ENCODE measurements around the gene ITPRIPL2. TPM values are rescaled to one million over a fixed set of nuclear protein-coding genes. Genes with fewer than 3 reads are reported as not detected.

Gene ITPRIPL2
- total RNA-seq, 1 donor from 2014 or later = 21.8 TPM

DNA sequence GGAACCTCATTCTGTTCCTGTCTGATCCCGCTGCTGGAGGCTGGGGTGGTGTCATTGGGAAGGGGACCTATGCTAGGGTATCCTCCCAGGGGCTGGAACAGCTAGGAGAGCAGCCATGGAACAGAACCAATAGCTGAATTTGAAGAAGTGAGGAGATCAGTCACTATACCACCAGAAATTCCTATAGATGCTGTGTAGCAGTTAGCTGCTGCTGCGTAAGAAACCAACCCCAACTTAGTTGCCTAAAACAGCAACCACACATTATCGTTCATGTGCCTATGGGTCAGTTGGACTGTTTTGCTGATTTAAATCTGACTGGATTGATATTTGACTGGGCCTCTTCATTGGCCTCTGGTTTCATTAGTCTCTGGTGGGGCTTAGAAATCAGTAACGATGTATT is 33.9 kb downstream of the ITPRIPL2 start:
- Mint-ChIP-seq H3K4me1 (peaks cover 8% of the 10 kb centered on the region), H3K27ac (ENCODE audit: unreplicated experiment) (no peak overlapping the region), H3K36me3 (ENCODE audit: low read depth) (no peaks in the 10 kb centered on the region), H3K27me3 (ENCODE audit: low read depth) (peaks cover 10% of the 10 kb centered on the region), H3K4me3 (no peak overlapping the region), H3K9me3 (peaks cover 4% of the 10 kb centered on the region)
- DNase-seq (ENCODE audit: low read depth, low spot score) = no peak
- TF ChIP-seq, protein P1, sequence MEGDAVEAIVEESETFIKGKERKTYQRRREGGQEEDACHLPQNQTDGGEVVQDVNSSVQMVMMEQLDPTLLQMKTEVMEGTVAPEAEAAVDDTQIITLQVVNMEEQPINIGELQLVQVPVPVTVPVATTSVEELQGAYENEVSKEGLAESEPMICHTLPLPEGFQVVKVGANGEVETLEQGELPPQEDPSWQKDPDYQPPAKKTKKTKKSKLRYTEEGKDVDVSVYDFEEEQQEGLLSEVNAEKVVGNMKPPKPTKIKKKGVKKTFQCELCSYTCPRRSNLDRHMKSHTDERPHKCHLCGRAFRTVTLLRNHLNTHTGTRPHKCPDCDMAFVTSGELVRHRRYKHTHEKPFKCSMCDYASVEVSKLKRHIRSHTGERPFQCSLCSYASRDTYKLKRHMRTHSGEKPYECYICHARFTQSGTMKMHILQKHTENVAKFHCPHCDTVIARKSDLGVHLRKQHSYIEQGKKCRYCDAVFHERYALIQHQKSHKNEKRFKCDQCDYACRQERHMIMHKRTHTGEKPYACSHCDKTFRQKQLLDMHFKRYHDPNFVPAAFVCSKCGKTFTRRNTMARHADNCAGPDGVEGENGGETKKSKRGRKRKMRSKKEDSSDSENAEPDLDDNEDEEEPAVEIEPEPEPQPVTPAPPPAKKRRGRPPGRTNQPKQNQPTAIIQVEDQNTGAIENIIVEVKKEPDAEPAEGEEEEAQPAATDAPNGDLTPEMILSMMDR (conservative IDR thresholded peaks at IDR 0.05) = no peak

DNA sequence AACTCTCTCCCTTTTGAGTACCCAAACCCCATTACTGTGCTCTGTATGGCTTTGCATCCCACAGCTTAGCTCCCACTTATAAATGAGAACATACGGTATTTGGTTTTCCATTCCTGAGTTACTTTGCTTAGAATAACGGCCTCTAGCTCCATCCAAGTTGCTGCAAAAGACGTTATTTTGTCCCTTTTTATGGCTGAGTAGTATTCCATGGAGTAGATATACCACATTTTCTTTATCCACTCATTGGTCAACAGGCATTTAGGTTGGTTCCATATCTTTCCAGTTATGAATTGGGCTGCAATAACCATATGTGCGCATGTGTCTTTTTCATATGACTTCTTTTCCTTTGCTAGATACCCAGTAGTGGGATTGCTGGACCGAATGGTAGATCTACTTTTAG is 34.4 kb downstream of the ITPRIPL2 start:
- no peak overlapping the region for H3K4me3 Mint-ChIP-seq
- H3K9me3 Mint-ChIP-seq = peaks cover 4% of the 10 kb centered on the region
- H3K27me3 Mint-ChIP-seq (ENCODE audit: low read depth) = peaks cover 12% of the 10 kb centered on the region
- H3K36me3 Mint-ChIP-seq (ENCODE audit: low read depth) = no peaks in the 10 kb centered on the region
- H3K27ac Mint-ChIP-seq (ENCODE audit: unreplicated experiment) = no peak overlapping the region
- TF ChIP-seq, protein P1 (conservative IDR thresholded peaks at IDR 0.05) = no peak
- DNase-seq (ENCODE audit: low read depth, low spot score) = no peak
- H3K4me1 Mint-ChIP-seq = peaks cover 5% of the 10 kb centered on the region

DNA sequence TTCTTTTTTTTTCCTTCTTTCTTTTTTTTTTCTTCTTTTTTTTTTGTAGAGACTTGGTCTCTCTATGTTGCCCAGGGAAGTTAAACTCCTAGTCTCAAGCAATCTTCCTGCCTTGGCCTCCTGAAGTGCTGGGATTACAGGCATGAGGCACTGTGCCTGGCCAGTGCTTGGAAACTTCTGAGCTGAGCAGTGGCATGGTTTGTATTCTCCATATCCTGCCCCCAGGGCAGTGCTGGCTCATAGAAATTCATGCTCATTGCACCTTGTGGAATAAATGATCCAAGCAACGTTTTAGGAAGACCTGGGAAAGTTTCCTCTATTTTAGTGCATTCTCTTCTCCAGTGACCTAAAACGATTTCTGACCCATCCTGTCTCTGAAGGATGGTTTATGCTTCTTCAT is 37.5 kb downstream of the ITPRIPL2 start:
- Mint-ChIP-seq H3K4me1 (no peaks in the 10 kb centered on the region), H3K27me3 (ENCODE audit: low read depth) (peaks cover 20% of the 10 kb centered on the region)
- no peak for DNase-seq (ENCODE audit: low read depth, low spot score)

DNA sequence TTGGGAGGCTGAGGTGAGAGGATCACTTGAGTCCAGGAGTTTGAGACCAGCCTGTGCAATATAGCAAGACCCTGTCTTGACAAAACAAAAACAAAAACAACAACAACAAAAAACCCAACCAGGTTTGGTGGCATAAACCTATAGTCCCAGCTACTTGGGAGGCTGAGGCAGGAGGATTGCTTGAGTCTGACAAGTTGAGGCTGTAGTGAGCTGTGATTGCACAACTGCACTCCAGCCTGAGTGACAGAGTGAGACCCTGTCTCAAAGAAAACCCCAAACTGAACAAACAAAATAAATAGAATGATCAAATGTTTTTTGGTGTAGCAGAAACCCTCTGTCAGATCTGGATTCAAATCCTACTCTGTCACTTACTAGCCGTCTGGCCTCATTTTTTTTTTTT is 38.3 kb downstream of the ITPRIPL2 start:
- Mint-ChIP-seq H3K27me3 (ENCODE audit: low read depth) (peaks cover 24% of the 10 kb centered on the region), H3K4me3 (no peak overlapping the region), H3K36me3 (ENCODE audit: low read depth) (no peaks in the 10 kb centered on the region), H3K9me3 (peaks cover 11% of the 10 kb centered on the region), H3K27ac (ENCODE audit: unreplicated experiment) (no peak overlapping the region), H3K4me1 (no peaks in the 10 kb centered on the region)
- TF ChIP-seq, protein P1 (conservative IDR thresholded peaks at IDR 0.05) = no peak
- no peak for DNase-seq (ENCODE audit: low read depth, low spot score)

More for the DNA sequence above, 37.5 kb downstream of the ITPRIPL2 start:
- Mint-ChIP-seq H3K9me3 (peaks cover 11% of the 10 kb centered on the region), H3K36me3 (ENCODE audit: low read depth) (no peaks in the 10 kb centered on the region), H3K4me3 (no peak overlapping the region), H3K27ac (ENCODE audit: unreplicated experiment) (no peak overlapping the region)
- TF ChIP-seq, protein P1 (conservative IDR thresholded peaks at IDR 0.05) = no peak

DNA sequence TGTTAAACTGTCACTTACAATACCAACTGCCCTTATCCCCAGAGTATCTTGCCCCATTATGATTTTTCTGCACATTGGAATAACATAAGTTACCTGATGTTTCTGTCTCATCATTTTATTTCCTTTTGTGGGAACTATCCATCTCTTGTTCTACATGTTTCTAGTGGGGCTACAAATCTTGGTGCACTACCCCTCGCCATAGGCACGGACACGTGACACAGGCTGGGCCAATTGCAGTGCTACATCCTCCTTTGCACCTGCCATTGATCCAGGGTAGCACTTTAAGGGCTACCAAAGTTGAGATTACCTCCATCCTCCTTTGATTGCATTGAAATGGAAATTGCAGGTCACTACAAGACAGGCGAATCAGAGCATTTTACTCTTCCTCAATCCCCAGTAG is 40.1 kb downstream of the ITPRIPL2 start:
- no peak overlapping the region for H3K27ac Mint-ChIP-seq (ENCODE audit: unreplicated experiment)
- H3K36me3 Mint-ChIP-seq (ENCODE audit: low read depth) = no peaks in the 10 kb centered on the region
- peaks cover 9% of the 10 kb centered on the region for H3K9me3 Mint-ChIP-seq
- no peaks in the 10 kb centered on the region for H3K4me1 Mint-ChIP-seq
- H3K4me3 Mint-ChIP-seq = no peak overlapping the region
- TF ChIP-seq, protein P1 (conservative IDR thresholded peaks at IDR 0.05) = no peak
- H3K27me3 Mint-ChIP-seq (ENCODE audit: low read depth) = peaks cover 28% of the 10 kb centered on the region
- no peak for DNase-seq (ENCODE audit: low read depth, low spot score)

DNA sequence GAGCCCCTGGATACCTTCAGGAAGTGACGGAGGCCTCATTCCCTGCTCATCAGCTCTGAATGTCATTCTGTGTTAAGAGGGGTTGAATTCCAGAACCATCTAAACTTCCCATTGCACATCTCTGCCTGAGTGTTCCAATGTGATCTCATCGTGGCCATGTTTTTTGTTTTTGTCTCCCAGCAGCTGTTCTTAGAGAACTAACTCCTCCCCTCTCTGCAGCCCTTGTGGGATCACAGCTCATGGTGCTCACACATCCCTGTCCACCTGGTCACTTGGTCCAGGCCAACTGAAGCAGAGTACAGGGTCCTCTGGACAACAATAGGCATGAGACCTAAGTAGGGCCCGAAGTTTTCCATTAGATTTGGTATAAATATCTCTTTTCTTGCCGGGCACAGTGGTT is 48.3 kb downstream of the ITPRIPL2 start:
- Mint-ChIP-seq H3K9me3 (no peaks in the 10 kb centered on the region), H3K36me3 (ENCODE audit: low read depth) (no peaks in the 10 kb centered on the region), H3K4me1 (no peaks in the 10 kb centered on the region), H3K4me3 (no peak overlapping the region), H3K27me3 (ENCODE audit: low read depth) (peaks cover 22% of the 10 kb centered on the region), H3K27ac (ENCODE audit: unreplicated experiment) (no peak overlapping the region)
- no peak for DNase-seq (ENCODE audit: low read depth, low spot score)
- TF ChIP-seq, protein P1 (conservative IDR thresholded peaks at IDR 0.05) = no peak

Data from neural crest cell (in vitro differentiated cells).